Right lobe of liver (tissue), 6 donors: ENCODE data around the gene FAM110A. TPM values are rescaled to one million over a fixed set of nuclear protein-coding genes. Genes with fewer than 3 reads are reported as not detected.

ENCODE experiments used
- ATAC-seq, 4 donors: fragments of 200-7000 bp; cut with Tn5 transposase; one replicate each; pipeline ENCODE4 v1.9.1; 2020; ENCODE audit warnings: mild to moderate bottlenecking in 4 of 4, moderate library complexity in 4 of 4
- DNase-seq, 3 donors: peaks; one replicate each; pipeline ENCODE4 v3.0.0-alpha.2; 2020
- H3K27ac ChIP-seq, 3 donors: fragments of 200-600 bp; one replicate each; pipeline ENCODE4 v1.8.0; 2022
- H3K27me3 ChIP-seq, 2 donors: fragments of 200-600 bp; one replicate each; pipeline ENCODE4 v1.8.0; 2022
- H3K36me3 ChIP-seq, 4 donors: fragments of 200-600 bp; sonication (generic) in 1 of 4; one replicate each; pipeline versions ENCODE4 v1.5.1 to v1.8.0; 2017 to 2022; ENCODE audit warnings: control low read depth in 1 of 4
- H3K4me1 ChIP-seq, 4 donors: fragments of 200-600 bp; sonication (generic) in 1 of 4; one replicate each; pipeline versions ENCODE4 v1.5.1 to v1.8.0; 2017 to 2022; ENCODE audit warnings: control low read depth in 1 of 4
- H3K4me3 ChIP-seq, 3 donors: fragments of 200-600 bp; one replicate each; pipeline ENCODE4 v1.8.0; 2022
- H3K9me3 ChIP-seq, 4 donors: fragments of 200-600 bp; sonication (generic) in 1 of 4; one replicate each; pipeline versions ENCODE4 v1.5.1 to v1.8.0; 2017 to 2022; ENCODE audit warnings: control low read depth in 1 of 4
- POLR2A ChIP-seq: fragments of 450-650 bp; IDR thresholded peaks from one replicate; pipeline ENCODE4 v1.6.1; 2017; ENCODE audit warnings: antibody characterized with exemption, mild to moderate bottlenecking
- WGBS: methylation state at CpG from one replicate; pipeline ENCODE4 v1.1.6; 2018; ENCODE audit warnings: low coverage, low lambda C conversion rate; ENCODE audit not compliant: insufficient coverage; ENCODE audit errors: missing lambda C conversion rate; 5-methylcytosine and 5-hydroxymethylcytosine counted together
- intact Hi-C, 2 donors: fragments of 100-400 bp; cut with DNase I; formaldehyde crosslinking; loops; one replicate each; pipeline versions ENCODE4 v1.11.2 to v1.14.1; 2022
- total RNA-seq, 6 experiments: library from RNA; depleted of rRNA in 2 of 6; stranded (reverse); fragments of >200 nt in 2 of 6; fragmentation: NEBNext Ultra II Directional in 3 of 6; extraction: Animal tissue kit (Norgen Biotek cat#: 25700) in 3 of 6; gene quantifications; one replicate each; pipeline versions ENCODE4 v1.1.0 to v1.2.4, GENCODE V29; 2016 to 2023
- TF ChIP-seq, protein P1 (sequence below), 4 donors: fragments of 200-600 bp in 3 of 4; fragments of 450-650 bp in 1 of 4; IDR thresholded peaks; one replicate each; pipeline versions ENCODE4 v1.5.1 to v1.8.0; 2016 to 2022; ENCODE audit warnings: antibody characterized with exemption in 4 of 4, mild to moderate bottlenecking in 2 of 4
- donor health status: DM: no; HTN: yes; CAD: no.
- donor health status: DM: no; HTN: no; CAD: no.
- donor health status: DM: no; HTN: no; CAD: no.
- donor health status: DM: no; HTN: yes; CAD: no.
- donor health status: DM: no; HTN: yes; CAD: no.

Gene FAM110A
- total RNA-seq, 6 experiments from 2014 or later: 1.4 to 4.1 (median 2.7) TPM

DNA sequence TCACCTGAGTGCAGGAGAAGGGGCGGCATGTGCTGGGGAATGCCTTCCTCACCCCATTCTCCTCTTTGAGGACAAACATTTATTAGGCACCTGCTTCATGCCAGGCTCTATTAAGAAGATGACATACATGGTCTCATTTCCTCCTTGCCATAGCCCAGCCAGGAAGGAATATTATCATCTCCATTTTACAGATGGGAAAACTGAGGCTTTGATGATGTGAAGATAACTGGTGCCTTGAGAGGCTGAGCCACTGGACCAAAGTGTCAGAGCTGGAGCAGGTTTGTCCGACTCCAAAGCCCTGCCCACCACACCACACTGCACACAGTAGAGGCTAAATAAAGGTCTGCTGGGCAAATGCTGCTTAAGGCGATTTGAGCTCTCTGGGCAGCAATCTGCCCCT is 37.2 kb downstream of the FAM110A start:
- no peak for DNase-seq

DNA sequence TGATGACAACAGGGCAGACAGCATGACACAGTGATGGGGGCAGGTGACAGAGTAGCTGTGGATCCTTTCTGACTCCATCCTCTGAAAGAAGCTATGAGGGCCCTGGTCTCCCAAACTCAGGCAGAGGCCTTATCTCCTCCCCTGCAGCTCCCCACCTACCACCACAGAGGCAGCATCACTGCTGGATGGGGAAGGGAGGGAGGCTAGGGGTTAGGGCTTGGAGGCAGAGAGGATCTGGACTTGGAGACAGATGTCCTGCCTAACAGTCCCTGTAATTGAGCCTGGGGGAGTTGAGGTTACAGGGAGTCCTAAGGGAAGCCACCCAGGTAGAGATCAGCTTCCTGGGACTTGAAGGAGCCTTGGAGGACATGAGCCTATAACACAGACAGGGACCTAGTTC is 37.9 kb downstream of the FAM110A start:
- H3K27me3 ChIP-seq: no peaks in the 10 kb centered on the region
- TF ChIP-seq POLR2A: no peak
- TF ChIP-seq, protein P1, sequence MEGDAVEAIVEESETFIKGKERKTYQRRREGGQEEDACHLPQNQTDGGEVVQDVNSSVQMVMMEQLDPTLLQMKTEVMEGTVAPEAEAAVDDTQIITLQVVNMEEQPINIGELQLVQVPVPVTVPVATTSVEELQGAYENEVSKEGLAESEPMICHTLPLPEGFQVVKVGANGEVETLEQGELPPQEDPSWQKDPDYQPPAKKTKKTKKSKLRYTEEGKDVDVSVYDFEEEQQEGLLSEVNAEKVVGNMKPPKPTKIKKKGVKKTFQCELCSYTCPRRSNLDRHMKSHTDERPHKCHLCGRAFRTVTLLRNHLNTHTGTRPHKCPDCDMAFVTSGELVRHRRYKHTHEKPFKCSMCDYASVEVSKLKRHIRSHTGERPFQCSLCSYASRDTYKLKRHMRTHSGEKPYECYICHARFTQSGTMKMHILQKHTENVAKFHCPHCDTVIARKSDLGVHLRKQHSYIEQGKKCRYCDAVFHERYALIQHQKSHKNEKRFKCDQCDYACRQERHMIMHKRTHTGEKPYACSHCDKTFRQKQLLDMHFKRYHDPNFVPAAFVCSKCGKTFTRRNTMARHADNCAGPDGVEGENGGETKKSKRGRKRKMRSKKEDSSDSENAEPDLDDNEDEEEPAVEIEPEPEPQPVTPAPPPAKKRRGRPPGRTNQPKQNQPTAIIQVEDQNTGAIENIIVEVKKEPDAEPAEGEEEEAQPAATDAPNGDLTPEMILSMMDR (IDR thresholded peaks at IDR 0.05): no peak
- no peak overlapping the region for H3K4me3 ChIP-seq
- intact Hi-C loops: no loop called here
- no peak overlapping the region for H3K27ac ChIP-seq
- DNase-seq (no peak), ATAC-seq (no peak)
- no peaks in the 10 kb centered on the region for H3K4me1 ChIP-seq
- no peaks in the 10 kb centered on the region for H3K9me3 ChIP-seq
- H3K36me3 ChIP-seq: no peaks in the 10 kb centered on the region

More for the DNA sequence above, 37.2 kb downstream of the FAM110A start:
- no peak for TF ChIP-seq POLR2A
- TF ChIP-seq, protein P1 (IDR thresholded peaks at IDR 0.05): no peak
- no peak overlapping the region for H3K27ac ChIP-seq
- 91% methylated on average over 2 of the region's 3 CpGs for WGBS
- no peaks in the 10 kb centered on the region for H3K36me3 ChIP-seq
- H3K4me1 ChIP-seq: no peaks in the 10 kb centered on the region
- intact Hi-C loops: no loop called here
- H3K27me3 ChIP-seq: no peaks in the 10 kb centered on the region
- H3K9me3 ChIP-seq: no peaks in the 10 kb centered on the region
- ATAC-seq: no peak
- no peak overlapping the region for H3K4me3 ChIP-seq

DNA sequence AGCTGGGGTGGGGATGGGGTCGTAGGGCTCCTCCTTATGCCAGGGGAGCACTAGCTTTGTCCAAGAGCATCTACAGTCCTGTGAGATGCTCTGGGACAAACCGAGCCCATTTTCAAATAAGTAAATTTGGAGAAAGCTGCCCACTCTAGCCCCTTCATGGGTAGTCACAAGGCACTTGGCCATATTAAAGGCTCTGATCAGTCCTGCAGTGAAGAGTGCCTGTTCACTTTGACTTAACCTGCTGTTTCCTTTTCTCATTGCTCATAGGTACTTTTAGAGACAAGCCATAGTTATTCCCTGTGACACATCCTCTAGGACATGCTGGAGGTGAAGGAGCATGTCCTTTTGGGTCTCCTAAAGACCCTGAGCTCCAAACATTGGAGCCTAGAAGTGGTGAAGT is 38.4 kb downstream of the FAM110A start:
- no peaks in the 10 kb centered on the region for H3K4me1 ChIP-seq
- DNase-seq: no peak
- WGBS: 0% methylated on average over 1 of the region's 2 CpGs
- TF ChIP-seq, protein P1 (IDR thresholded peaks at IDR 0.05): no peak
- TF ChIP-seq POLR2A: no peak
- H3K9me3 ChIP-seq: no peaks in the 10 kb centered on the region
- H3K4me3 ChIP-seq: no peak overlapping the region
- no peaks in the 10 kb centered on the region for H3K36me3 ChIP-seq
- H3K27me3 ChIP-seq: no peaks in the 10 kb centered on the region
- H3K27ac ChIP-seq: no peak overlapping the region
- no peak for ATAC-seq
- intact Hi-C loops: no loop called here

DNA sequence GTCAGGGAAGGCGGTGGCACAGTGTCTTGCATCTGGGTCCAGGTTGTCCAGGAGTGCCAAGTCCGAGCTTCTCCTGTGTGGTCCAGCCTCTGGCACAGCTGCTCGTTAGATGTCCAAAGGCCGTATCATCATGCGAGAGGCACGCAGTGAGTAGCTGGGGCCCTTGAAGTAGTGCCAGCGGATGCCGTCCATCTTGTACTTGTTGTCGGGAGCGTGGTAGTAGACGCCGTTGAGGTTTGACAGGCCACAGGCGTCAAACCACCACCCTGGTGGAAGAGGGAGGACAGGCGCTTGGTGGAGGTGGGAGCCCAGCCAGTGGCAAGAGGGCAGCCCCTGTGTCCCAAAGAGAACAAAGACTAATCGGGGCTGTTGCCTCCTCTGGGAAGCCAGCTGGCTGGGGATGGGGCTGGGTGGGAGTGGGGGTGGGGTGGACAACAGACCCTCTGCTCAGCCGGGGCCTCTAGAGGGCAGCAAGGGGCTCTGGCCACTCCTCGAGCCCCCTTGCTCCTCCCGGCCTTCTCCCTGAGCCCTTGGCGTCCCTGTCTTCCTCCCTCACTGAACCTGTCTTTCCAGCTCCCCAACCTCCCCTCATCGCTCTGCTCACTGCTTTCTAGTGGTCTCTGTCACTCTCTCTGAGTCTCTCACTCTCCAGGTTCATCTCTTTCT is 39.5 kb downstream of the FAM110A start:
- no peaks in the 10 kb centered on the region for H3K4me1 ChIP-seq
- H3K36me3 ChIP-seq: no peaks in the 10 kb centered on the region
- ATAC-seq (no peak), DNase-seq (no peak)
- H3K27me3 ChIP-seq: no peaks in the 10 kb centered on the region
- no peaks in the 10 kb centered on the region for H3K9me3 ChIP-seq
- no peak overlapping the region for H3K27ac ChIP-seq
- TF ChIP-seq, protein P1 (IDR thresholded peaks at IDR 0.05): no peak
- no peak for TF ChIP-seq POLR2A
- H3K4me3 ChIP-seq: no peak overlapping the region
- intact Hi-C loops: no loop called here
- 59% methylated on average over 3 of the region's 20 CpGs for WGBS
